Esophagus squamous epithelium (tissue), 4 donors: ENCODE measurements around the gene ALCAM.

Source experiments
- CTCF ChIP-seq, 6 experiments: fragments of 450-650 bp in 4 of 6; fragments of 200-600 bp in 2 of 6; sonication (generic) in 2 of 6; IDR thresholded peaks; one replicate each; pipeline ENCODE4 v1.5.1; 2016 to 2019; ENCODE audit warnings: antibody characterized with exemption in 6 of 6, mild to moderate bottlenecking in 4 of 6, moderate library complexity in 4 of 6
- POLR2A ChIP-seq, 4 donors: fragments of 450-650 bp; IDR thresholded peaks; one replicate each; pipeline ENCODE4 v1.6.1; 2017; ENCODE audit warnings: antibody characterized with exemption in 4 of 4, mild to moderate bottlenecking in 4 of 4, moderate library complexity in 3 of 4

- TF ChIP-seq POLR2A (IDR thresholded peaks at IDR 0.05) (no peak), CTCF (IDR thresholded peaks at IDR 0.05) (no peak)
These were observed 13.1 kb upstream of the ALCAM start for GRCh38 chr3:105353485-105354161.
